WTC11 (cell line): Measurements from ENCODE around the gene SLC35E3.
"Not testable (repeated sequence)": the region's sequence is repeated elsewhere in the genome, so short reads cannot be mapped to it uniquely, and the experiment has no call there.

Source experiments
- CREB1 ChIP-seq: sonication (generic); formaldehyde crosslinking; IDR thresholded peaks from 2 replicates; pipeline ENCODE4 v1.8.0; 2023; ENCODE audit warnings: mild to moderate bottlenecking, missing genetic modification reagents
- GABPB1 ChIP-seq: sonication (generic); formaldehyde crosslinking; IDR thresholded peaks from 2 replicates; pipeline ENCODE4 v1.8.1; 2023; ENCODE audit warnings: mild to moderate bottlenecking, missing genetic modification reagents
- NR3C1 ChIP-seq: sonication (generic); formaldehyde crosslinking; conservative IDR thresholded peaks from 2 replicates; pipeline ENCODE4 v1.8.1; 2023; ENCODE audit warnings: low read depth, mild to moderate bottlenecking, missing genetic modification reagents
- TEAD4 ChIP-seq: sonication (generic); formaldehyde crosslinking; IDR thresholded peaks from 2 replicates; pipeline ENCODE4 v1.8.0; 2022; ENCODE audit warnings: mild to moderate bottlenecking, missing genetic modification reagents
- ZNF121 ChIP-seq: sonication (generic); formaldehyde crosslinking; IDR thresholded peaks from 2 replicates; pipeline ENCODE4 v1.8.0; 2023; ENCODE audit warnings: missing genetic modification reagents
- ZNF263 ChIP-seq: sonication (generic); formaldehyde crosslinking; IDR thresholded peaks from 2 replicates; pipeline ENCODE4 v1.8.1; 2022; ENCODE audit warnings: low read depth, mild to moderate bottlenecking, moderate library complexity, missing genetic modification reagents
- ZNF416 ChIP-seq: fragments of 250-450 bp; sonication (Bioruptor Pico); IDR thresholded peaks from 2 replicates; pipeline ENCODE4 v1.9.0; 2021; ENCODE audit warnings: mild to moderate bottlenecking, inconsistent platforms
- TF ChIP-seq, protein P1 (sequence below): sonication (generic); formaldehyde crosslinking; IDR thresholded peaks from 2 replicates; pipeline ENCODE4 v1.8.0; 2023; ENCODE audit warnings: missing genetic modification reagents, mild to moderate bottlenecking, borderline replicate concordance
- TF ChIP-seq, protein P2 (sequence below): fragments of 200-600 bp; IDR thresholded peaks from 2 replicates; pipeline ENCODE4 v1.8.0; 2022; ENCODE audit warnings: antibody characterized with exemption
- TF ChIP-seq, protein P3 (sequence below): sonication (generic); formaldehyde crosslinking; IDR thresholded peaks from 2 replicates; pipeline ENCODE4 v1.8.0; 2022; ENCODE audit warnings: mild to moderate bottlenecking, missing genetic modification reagents
- TF ChIP-seq, protein P4 (sequence below): sonication (generic); formaldehyde crosslinking; IDR thresholded peaks from 2 replicates; pipeline ENCODE4 v1.8.0; 2023; ENCODE audit warnings: missing genetic modification reagents
- TF ChIP-seq, protein P5 (sequence below): sonication (generic); formaldehyde crosslinking; IDR thresholded peaks from 2 replicates; pipeline ENCODE4 v1.8.1; 2022; ENCODE audit warnings: low read depth, mild to moderate bottlenecking, moderate library complexity, missing genetic modification reagents, borderline replicate concordance
- TF ChIP-seq, protein P6 (sequence below): sonication (generic); formaldehyde crosslinking; IDR thresholded peaks from 2 replicates; pipeline ENCODE4 v1.8.1; 2022; ENCODE audit warnings: low read depth, missing genetic modification reagents, borderline replicate concordance
- TF ChIP-seq, protein P7 (sequence below): sonication (generic); formaldehyde crosslinking; IDR thresholded peaks from 2 replicates; pipeline ENCODE4 v1.8.0; 2022; ENCODE audit warnings: mild to moderate bottlenecking, missing genetic modification reagents

DNA sequence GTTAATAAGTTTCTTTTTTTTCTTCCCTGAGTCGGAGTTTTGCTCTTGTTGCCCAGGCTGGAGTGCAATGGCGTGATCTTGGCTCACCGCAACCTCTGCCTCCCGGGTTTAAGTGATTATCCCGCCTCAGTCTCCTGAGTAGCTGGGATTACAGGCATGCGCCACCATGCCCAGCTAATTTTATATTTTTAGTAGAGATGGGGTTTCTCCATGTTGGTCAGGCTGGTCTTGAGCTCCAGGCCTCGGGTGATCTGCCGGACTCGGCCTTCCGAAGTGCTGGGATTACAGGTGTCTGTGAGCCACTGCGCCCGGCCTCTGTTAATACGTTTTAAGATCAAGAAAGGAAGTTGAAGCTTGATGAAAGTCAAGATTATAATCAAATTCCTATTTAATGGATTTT, 73.5 kb downstream of the SLC35E3 start:
- TF ChIP-seq, protein P1, sequence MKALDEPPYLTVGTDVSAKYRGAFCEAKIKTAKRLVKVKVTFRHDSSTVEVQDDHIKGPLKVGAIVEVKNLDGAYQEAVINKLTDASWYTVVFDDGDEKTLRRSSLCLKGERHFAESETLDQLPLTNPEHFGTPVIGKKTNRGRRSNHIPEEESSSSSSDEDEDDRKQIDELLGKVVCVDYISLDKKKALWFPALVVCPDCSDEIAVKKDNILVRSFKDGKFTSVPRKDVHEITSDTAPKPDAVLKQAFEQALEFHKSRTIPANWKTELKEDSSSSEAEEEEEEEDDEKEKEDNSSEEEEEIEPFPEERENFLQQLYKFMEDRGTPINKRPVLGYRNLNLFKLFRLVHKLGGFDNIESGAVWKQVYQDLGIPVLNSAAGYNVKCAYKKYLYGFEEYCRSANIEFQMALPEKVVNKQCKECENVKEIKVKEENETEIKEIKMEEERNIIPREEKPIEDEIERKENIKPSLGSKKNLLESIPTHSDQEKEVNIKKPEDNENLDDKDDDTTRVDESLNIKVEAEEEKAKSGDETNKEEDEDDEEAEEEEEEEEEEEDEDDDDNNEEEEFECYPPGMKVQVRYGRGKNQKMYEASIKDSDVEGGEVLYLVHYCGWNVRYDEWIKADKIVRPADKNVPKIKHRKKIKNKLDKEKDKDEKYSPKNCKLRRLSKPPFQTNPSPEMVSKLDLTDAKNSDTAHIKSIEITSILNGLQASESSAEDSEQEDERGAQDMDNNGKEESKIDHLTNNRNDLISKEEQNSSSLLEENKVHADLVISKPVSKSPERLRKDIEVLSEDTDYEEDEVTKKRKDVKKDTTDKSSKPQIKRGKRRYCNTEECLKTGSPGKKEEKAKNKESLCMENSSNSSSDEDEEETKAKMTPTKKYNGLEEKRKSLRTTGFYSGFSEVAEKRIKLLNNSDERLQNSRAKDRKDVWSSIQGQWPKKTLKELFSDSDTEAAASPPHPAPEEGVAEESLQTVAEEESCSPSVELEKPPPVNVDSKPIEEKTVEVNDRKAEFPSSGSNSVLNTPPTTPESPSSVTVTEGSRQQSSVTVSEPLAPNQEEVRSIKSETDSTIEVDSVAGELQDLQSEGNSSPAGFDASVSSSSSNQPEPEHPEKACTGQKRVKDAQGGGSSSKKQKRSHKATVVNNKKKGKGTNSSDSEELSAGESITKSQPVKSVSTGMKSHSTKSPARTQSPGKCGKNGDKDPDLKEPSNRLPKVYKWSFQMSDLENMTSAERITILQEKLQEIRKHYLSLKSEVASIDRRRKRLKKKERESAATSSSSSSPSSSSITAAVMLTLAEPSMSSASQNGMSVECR (CRISPR knock-in tag) = not testable (repeated sequence)
- TF ChIP-seq ZNF416; GABPB1 (CRISPR knock-in tag); ZNF121 (CRISPR knock-in tag); TEAD4 (CRISPR knock-in tag); ZNF263 (CRISPR knock-in tag); CREB1 (CRISPR knock-in tag); NR3C1 (CRISPR knock-in tag): not testable (repeated sequence)
- TF ChIP-seq, protein P2, sequence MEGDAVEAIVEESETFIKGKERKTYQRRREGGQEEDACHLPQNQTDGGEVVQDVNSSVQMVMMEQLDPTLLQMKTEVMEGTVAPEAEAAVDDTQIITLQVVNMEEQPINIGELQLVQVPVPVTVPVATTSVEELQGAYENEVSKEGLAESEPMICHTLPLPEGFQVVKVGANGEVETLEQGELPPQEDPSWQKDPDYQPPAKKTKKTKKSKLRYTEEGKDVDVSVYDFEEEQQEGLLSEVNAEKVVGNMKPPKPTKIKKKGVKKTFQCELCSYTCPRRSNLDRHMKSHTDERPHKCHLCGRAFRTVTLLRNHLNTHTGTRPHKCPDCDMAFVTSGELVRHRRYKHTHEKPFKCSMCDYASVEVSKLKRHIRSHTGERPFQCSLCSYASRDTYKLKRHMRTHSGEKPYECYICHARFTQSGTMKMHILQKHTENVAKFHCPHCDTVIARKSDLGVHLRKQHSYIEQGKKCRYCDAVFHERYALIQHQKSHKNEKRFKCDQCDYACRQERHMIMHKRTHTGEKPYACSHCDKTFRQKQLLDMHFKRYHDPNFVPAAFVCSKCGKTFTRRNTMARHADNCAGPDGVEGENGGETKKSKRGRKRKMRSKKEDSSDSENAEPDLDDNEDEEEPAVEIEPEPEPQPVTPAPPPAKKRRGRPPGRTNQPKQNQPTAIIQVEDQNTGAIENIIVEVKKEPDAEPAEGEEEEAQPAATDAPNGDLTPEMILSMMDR = not testable (repeated sequence)
- TF ChIP-seq, protein P3, sequence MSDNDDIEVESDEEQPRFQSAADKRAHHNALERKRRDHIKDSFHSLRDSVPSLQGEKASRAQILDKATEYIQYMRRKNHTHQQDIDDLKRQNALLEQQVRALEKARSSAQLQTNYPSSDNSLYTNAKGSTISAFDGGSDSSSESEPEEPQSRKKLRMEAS (CRISPR knock-in tag) = not testable (repeated sequence)
- TF ChIP-seq, protein P4, sequence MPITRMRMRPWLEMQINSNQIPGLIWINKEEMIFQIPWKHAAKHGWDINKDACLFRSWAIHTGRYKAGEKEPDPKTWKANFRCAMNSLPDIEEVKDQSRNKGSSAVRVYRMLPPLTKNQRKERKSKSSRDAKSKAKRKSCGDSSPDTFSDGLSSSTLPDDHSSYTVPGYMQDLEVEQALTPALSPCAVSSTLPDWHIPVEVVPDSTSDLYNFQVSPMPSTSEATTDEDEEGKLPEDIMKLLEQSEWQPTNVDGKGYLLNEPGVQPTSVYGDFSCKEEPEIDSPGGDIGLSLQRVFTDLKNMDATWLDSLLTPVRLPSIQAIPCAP (CRISPR knock-in tag) = not testable (repeated sequence)
- TF ChIP-seq, protein P5, sequence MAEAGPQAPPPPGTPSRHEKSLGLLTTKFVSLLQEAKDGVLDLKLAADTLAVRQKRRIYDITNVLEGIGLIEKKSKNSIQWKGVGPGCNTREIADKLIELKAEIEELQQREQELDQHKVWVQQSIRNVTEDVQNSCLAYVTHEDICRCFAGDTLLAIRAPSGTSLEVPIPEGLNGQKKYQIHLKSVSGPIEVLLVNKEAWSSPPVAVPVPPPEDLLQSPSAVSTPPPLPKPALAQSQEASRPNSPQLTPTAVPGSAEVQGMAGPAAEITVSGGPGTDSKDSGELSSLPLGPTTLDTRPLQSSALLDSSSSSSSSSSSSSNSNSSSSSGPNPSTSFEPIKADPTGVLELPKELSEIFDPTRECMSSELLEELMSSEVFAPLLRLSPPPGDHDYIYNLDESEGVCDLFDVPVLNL = not testable (repeated sequence)
- TF ChIP-seq, protein P6, sequence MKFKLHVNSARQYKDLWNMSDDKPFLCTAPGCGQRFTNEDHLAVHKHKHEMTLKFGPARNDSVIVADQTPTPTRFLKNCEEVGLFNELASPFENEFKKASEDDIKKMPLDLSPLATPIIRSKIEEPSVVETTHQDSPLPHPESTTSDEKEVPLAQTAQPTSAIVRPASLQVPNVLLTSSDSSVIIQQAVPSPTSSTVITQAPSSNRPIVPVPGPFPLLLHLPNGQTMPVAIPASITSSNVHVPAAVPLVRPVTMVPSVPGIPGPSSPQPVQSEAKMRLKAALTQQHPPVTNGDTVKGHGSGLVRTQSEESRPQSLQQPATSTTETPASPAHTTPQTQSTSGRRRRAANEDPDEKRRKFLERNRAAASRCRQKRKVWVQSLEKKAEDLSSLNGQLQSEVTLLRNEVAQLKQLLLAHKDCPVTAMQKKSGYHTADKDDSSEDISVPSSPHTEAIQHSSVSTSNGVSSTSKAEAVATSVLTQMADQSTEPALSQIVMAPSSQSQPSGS (CRISPR knock-in tag) = not testable (repeated sequence)
- TF ChIP-seq, protein P7, sequence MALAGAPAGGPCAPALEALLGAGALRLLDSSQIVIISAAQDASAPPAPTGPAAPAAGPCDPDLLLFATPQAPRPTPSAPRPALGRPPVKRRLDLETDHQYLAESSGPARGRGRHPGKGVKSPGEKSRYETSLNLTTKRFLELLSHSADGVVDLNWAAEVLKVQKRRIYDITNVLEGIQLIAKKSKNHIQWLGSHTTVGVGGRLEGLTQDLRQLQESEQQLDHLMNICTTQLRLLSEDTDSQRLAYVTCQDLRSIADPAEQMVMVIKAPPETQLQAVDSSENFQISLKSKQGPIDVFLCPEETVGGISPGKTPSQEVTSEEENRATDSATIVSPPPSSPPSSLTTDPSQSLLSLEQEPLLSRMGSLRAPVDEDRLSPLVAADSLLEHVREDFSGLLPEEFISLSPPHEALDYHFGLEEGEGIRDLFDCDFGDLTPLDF = not testable (repeated sequence)
